ENCODE data around the gene GPR18. TPM values are rescaled to one million over a fixed set of nuclear protein-coding genes. Genes with fewer than 3 reads are reported as not detected.

Gene GPR18
- total and polyA plus RNA-seq, 12 donors, result 0.03 to 0.78 TPM; not detected in 10

DNA sequence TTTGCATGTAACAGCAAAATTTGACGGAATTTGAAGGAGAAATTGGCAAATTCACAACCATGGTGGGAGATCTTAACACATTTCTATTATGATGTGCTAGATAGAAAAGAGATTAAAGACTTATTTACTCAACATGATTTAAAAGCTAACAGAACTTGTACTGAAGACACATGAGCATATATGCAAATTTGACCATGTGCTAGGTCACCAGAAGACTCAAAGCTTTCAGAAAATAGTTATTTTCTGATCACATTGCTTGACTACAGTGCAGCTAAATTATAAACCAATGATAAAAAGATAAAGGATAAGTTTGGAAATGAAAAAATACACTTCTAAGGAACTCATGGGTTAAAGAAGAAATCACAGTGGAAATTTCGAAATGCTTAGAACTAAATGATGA, 39.9 kb upstream of the GPR18 start:
- H3K27ac ChIP-seq, result no peak overlapping the region
- no peak overlapping the region for H3K4me3 ChIP-seq
- intact Hi-C loops (cut with DNase I), result no loop called here
- H3K9me3 ChIP-seq (replicated peaks in 1 of 3), result no peaks in the 10 kb centered on the region
- no peaks in the 10 kb centered on the region for H3K36me3 ChIP-seq (replicated peaks in 1 of 2)
- 84 to 94% (median 90%) methylated on average over 2 of the region's 2 CpGs for WGBS, 4 donors
- TF ChIP-seq, protein P1, sequence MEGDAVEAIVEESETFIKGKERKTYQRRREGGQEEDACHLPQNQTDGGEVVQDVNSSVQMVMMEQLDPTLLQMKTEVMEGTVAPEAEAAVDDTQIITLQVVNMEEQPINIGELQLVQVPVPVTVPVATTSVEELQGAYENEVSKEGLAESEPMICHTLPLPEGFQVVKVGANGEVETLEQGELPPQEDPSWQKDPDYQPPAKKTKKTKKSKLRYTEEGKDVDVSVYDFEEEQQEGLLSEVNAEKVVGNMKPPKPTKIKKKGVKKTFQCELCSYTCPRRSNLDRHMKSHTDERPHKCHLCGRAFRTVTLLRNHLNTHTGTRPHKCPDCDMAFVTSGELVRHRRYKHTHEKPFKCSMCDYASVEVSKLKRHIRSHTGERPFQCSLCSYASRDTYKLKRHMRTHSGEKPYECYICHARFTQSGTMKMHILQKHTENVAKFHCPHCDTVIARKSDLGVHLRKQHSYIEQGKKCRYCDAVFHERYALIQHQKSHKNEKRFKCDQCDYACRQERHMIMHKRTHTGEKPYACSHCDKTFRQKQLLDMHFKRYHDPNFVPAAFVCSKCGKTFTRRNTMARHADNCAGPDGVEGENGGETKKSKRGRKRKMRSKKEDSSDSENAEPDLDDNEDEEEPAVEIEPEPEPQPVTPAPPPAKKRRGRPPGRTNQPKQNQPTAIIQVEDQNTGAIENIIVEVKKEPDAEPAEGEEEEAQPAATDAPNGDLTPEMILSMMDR (IDR thresholded peaks at IDR 0.05), result no peak
- no peak for TF ChIP-seq POLR2A (IDR thresholded peaks at IDR 0.05)
- no peak for DNase-seq
- no peaks in the 10 kb centered on the region for H3K4me1 ChIP-seq (replicated peaks in 1 of 2)
- H3K27me3 ChIP-seq, result no peaks in the 10 kb centered on the region

- intact Hi-C loops (cut with DNase I), result no loop called here
- Histone ChIP-seq H3K4me3 (no peak overlapping the region), H3K36me3 (replicated peaks in 1 of 2) (no peaks in the 10 kb centered on the region), H3K27me3 (no peaks in the 10 kb centered on the region), H3K27ac (no peak overlapping the region), H3K9me3 (replicated peaks in 1 of 3) (no peaks in the 10 kb centered on the region), H3K4me1 (replicated peaks in 1 of 2) (no peaks in the 10 kb centered on the region)
- DNase-seq, result no peak
- TF ChIP-seq, protein P1 (IDR thresholded peaks at IDR 0.05), result no peak
- TF ChIP-seq POLR2A (IDR thresholded peaks at IDR 0.05), result no peak
Observed at GRCh38 chr13:99297331-99297730, 39.2 kb upstream of the GPR18 start.

DNA sequence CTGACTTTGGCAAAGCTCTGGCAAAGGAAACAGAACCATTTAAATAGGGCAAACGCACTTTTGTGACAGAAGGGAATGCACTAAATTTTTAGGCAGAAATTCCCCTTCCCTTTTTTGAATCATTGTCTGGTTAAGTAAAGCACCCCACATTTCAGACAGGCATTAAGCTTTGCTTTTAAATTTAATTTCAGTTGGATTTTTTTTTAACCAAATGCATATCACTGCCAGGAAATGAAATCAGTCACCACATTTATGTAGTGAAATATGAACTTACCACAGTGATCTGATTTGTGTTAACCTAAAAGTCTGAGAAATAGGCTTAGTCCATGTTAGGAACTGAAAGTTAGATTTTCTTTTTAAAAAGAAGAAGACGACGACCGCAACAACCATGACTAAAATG, 38.2 kb upstream of the GPR18 start:
- Histone ChIP-seq H3K4me1 (replicated peaks in 1 of 2) (no peaks in the 10 kb centered on the region), H3K36me3 (replicated peaks in 1 of 2) (no peaks in the 10 kb centered on the region), H3K9me3 (replicated peaks in 1 of 3) (no peaks in the 10 kb centered on the region), H3K27me3 (no peaks in the 10 kb centered on the region), H3K27ac (peak overlapping the region in 1 of 5 donors; percentile 53), H3K4me3 (no peak overlapping the region)
- TF ChIP-seq, protein P1 (IDR thresholded peaks at IDR 0.05), result no peak
- TF ChIP-seq POLR2A (IDR thresholded peaks at IDR 0.05), result no peak
- DNase-seq, result no peak
- intact Hi-C loops (cut with DNase I), result no loop called here
- 72 to 96% (median 79%) methylated on average over 4 of the region's 4 CpGs for WGBS, 4 donors

GRCh38 chr13:99295488-99296252, 37.5 kb upstream of the GPR18 start:
- intact Hi-C loops (cut with DNase I), result no loop called here
- Histone ChIP-seq H3K27me3 (no peaks in the 10 kb centered on the region), H3K27ac (peak overlapping the region in 1 of 5 donors; percentile 53), H3K4me3 (no peak overlapping the region), H3K9me3 (replicated peaks in 1 of 3) (no peaks in the 10 kb centered on the region), H3K36me3 (replicated peaks in 1 of 2) (no peaks in the 10 kb centered on the region), H3K4me1 (replicated peaks in 1 of 2) (no peaks in the 10 kb centered on the region)
- DNase-seq, result no peak
- TF ChIP-seq, protein P1 (IDR thresholded peaks at IDR 0.05), result no peak
- no peak for TF ChIP-seq POLR2A (IDR thresholded peaks at IDR 0.05)
- 91 to 96% (median 94%) methylated on average over 12 of the region's 12 CpGs for WGBS, 4 donors

Measured in adrenal gland (tissue), 12 donors.